HS-27A (cell line): ENCODE results near the gene DUSP8.

Experiments used
- DNase-seq: peaks from one replicate; pipeline ENCODE4 v3.0.0-alpha.2; 2012; ENCODE audit warnings: low read depth, missing footprints

DUSP8 gene

GRCh38 chr11:1565173-1565903 is 6.7 kb downstream of the DUSP8 start:
- DNase-seq = no peak

GRCh38 chr11:1564535-1565172 is 7.4 kb downstream of the DUSP8 start:
- no peak for DNase-seq

GRCh38 chr11:1563697-1564534 is 8.2 kb downstream of the DUSP8 start:
- DNase-seq = no peak

- DNase-seq = no peak
Observed at GRCh38 chr11:1563149-1563638, 8.9 kb downstream of the DUSP8 start.

GRCh38 chr11:1562469-1563148 is 9.5 kb downstream of the DUSP8 start:
- no peak for DNase-seq

GRCh38 chr11:1561955-1562354 is 10.1 kb downstream of the DUSP8 start:
- no peak for DNase-seq

GRCh38 chr11:1561266-1561665 is 10.8 kb downstream of the DUSP8 start:
- DNase-seq = no peak

GRCh38 chr11:1560649-1561251 is 11.3 kb downstream of the DUSP8 start:
- no peak for DNase-seq

- DNase-seq = no peak
Observed at GRCh38 chr11:1560002-1560648, 11.9 kb downstream of the DUSP8 start.

GRCh38 chr11:1559111-1559951 is 12.7 kb downstream of the DUSP8 start:
- peak; percentile 74 for DNase-seq

- DNase-seq = no peak
Observed at GRCh38 chr11:1558775-1559110, 13.3 kb downstream of the DUSP8 start.

GRCh38 chr11:1557904-1558774 is 13.9 kb downstream of the DUSP8 start:
- DNase-seq = peak; percentile 81

- DNase-seq = no peak
Observed at GRCh38 chr11:1557051-1557884, 14.8 kb downstream of the DUSP8 start.

- DNase-seq = no peak
Observed at GRCh38 chr11:1556278-1556902, 15.7 kb downstream of the DUSP8 start.

GRCh38 chr11:1555713-1556153 is 16.3 kb downstream of the DUSP8 start:
- no peak for DNase-seq

GRCh38 chr11:1554981-1555712 is 16.9 kb downstream of the DUSP8 start:
- DNase-seq = no peak
